ENCODE measurements around the gene VARS2.

GRCh38 chr6:30884521-30885480 is 29.2 kb upstream of the VARS2 start:
- TF ChIP-seq, protein P1, sequence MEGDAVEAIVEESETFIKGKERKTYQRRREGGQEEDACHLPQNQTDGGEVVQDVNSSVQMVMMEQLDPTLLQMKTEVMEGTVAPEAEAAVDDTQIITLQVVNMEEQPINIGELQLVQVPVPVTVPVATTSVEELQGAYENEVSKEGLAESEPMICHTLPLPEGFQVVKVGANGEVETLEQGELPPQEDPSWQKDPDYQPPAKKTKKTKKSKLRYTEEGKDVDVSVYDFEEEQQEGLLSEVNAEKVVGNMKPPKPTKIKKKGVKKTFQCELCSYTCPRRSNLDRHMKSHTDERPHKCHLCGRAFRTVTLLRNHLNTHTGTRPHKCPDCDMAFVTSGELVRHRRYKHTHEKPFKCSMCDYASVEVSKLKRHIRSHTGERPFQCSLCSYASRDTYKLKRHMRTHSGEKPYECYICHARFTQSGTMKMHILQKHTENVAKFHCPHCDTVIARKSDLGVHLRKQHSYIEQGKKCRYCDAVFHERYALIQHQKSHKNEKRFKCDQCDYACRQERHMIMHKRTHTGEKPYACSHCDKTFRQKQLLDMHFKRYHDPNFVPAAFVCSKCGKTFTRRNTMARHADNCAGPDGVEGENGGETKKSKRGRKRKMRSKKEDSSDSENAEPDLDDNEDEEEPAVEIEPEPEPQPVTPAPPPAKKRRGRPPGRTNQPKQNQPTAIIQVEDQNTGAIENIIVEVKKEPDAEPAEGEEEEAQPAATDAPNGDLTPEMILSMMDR (IDR thresholded peaks at IDR 0.05; ENCODE audit: low read depth, low read length): no peak
- no peak for TF ChIP-seq POLR2A (IDR thresholded peaks at IDR 0.05; ENCODE audit: extremely low read depth, insufficient read length)
- TF ChIP-seq, protein P2, sequence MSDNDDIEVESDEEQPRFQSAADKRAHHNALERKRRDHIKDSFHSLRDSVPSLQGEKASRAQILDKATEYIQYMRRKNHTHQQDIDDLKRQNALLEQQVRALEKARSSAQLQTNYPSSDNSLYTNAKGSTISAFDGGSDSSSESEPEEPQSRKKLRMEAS (IDR thresholded peaks at IDR 0.05; ENCODE audit: low read depth, low read length): no peak
- TF ChIP-seq MYC (IDR thresholded peaks at IDR 0.05; ENCODE audit: low read depth, low read length): no peak

Data from NB4 (cell line).